Stimulated activated CD4-positive, alpha-beta T cell treated with anti-CD3 and anti-CD28 coated beads, Interleukin-1b, Interleukin-23, amount 100 ng/mL, for 48 hours (primary cell): Measurements from ENCODE around the gene GCC2.
A peak's percentile ranks its signal among the peaks of the same experiment; 100 is the strongest.
"Not testable (repeated sequence)": the region's sequence is repeated elsewhere in the genome, so short reads cannot be mapped to it uniquely, and the experiment has no call there.

Experiments used
- DNase-seq: peaks from one replicate; pipeline ENCODE4 v3.0.0-alpha.2; 2020

The GCC2 gene, protein sequence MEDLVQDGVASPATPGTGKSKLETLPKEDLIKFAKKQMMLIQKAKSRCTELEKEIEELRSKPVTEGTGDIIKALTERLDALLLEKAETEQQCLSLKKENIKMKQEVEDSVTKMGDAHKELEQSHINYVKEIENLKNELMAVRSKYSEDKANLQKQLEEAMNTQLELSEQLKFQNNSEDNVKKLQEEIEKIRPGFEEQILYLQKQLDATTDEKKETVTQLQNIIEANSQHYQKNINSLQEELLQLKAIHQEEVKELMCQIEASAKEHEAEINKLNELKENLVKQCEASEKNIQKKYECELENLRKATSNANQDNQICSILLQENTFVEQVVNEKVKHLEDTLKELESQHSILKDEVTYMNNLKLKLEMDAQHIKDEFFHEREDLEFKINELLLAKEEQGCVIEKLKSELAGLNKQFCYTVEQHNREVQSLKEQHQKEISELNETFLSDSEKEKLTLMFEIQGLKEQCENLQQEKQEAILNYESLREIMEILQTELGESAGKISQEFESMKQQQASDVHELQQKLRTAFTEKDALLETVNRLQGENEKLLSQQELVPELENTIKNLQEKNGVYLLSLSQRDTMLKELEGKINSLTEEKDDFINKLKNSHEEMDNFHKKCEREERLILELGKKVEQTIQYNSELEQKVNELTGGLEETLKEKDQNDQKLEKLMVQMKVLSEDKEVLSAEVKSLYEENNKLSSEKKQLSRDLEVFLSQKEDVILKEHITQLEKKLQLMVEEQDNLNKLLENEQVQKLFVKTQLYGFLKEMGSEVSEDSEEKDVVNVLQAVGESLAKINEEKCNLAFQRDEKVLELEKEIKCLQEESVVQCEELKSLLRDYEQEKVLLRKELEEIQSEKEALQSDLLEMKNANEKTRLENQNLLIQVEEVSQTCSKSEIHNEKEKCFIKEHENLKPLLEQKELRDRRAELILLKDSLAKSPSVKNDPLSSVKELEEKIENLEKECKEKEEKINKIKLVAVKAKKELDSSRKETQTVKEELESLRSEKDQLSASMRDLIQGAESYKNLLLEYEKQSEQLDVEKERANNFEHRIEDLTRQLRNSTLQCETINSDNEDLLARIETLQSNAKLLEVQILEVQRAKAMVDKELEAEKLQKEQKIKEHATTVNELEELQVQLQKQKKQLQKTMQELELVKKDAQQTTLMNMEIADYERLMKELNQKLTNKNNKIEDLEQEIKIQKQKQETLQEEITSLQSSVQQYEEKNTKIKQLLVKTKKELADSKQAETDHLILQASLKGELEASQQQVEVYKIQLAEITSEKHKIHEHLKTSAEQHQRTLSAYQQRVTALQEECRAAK (N-terminal part only)

DNA sequence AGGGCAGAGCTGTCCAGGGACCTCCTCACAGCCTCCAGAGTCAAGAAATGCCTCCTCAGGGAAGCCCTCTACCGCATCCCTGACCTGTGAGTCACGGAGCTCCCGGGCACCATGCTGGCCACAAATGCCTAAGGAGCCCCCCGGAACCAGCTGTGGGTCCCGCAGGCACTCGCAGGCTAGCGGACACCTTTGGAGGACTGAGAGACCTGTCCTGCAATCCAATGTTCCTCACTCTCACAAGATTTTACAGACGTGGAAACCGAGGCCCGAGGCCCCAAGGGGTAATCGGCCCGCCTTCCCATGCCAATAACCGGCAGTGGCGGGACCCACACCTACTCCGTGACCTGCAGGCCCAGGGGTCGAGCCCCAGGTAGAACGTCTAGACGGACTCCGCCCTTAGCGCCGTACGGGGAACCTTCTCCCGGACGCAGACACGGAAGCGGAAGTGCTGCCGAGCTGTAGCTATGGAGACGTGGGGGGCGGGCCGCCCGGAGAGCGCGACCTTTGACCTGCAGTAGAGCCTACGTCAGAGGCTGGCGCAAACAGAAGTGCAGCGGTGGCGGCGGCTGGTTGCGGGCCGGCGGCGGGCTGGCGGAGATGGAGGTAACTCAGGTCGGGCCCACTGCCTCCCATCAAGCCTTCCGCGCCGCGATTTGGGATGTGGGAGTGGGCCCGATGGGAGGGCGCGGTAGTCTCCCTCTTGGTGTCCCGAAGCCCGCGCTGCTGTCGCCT, at the start of gene GCC2:
GCC2 (plus strand) TSS at position 529 of the 732 bp plus-strand sequence; CDS start at position 598, 69 bp downstream.
- DNase-seq: peak; percentile 96

DNA sequence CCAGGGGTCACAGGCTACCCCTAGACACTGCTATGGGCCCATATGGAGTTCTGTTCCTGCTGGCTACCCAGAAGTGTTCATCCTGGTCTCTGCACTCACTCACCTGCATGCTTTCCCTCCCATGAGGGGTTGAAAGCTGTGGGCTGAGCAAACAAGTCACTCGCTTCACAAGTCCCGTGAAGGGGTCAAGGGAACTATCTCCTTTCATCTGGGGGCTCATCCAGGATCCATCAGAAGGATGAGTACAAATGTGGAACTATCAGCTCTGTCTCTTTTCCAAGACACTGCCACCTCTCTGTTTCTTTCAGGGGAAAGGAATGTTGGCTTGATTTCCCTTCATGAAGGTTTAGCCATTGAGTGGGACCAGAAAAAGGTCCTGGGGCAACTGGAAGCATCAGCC, 49.5 kb upstream of the GCC2 start:
- DNase-seq: no peak

DNA sequence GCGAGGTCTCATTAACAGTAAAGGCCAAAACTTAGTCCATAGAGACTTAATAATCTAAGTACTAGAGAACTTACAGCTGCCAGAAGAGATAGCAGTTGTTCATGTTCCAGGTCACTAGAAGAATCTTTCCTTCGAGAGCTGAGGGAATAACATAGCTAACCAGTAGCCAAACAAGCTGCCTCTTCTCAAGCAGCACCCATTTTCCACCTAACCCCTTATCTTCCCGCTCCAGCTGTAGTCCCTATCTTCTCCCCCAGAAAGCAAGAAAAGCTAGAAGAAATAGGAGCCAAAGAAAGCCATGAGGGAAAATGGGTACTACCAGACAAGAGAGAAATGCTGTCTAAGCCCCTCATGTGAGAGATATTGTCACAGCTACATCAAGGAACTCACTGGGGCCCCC, 47.2 kb upstream of the GCC2 start:
- DNase-seq: no peak

GRCh38 chr2:108403494-108403893, 45.5 kb upstream of the GCC2 start:
- no peak for DNase-seq

DNA sequence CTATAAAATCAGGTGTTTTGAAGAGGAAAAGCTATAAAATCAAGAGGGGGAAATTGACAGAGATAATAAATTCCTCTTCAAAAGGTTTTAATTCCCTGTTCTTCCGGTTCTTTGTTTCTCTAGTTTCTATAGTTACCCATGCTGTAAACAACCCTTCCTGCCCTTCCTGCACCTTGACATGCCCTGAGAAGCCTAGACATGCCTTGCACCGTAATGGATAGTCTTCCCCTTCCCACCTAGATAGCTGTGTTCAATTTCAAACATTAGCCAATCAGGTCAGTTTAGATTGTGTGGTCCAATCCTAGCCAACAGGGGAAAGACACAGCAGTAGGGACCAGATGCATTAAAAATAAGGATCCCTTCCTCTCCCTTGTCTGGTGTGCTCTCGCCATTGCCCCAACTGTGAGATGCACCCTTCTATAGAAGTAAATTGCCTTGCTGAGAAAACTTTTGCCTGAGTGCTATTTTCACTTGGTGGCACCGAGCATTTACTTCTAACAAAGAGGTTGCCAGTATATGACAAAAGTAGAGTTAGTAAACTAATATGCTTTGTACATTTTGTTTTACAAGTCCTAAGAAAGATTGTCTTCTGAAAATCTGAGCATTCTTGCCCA, 44.1 kb upstream of the GCC2 start:
- DNase-seq: no peak

- no peak for DNase-seq
Observed at GRCh38 chr2:108407864-108408729, 40.9 kb upstream of the GCC2 start.

- no peak for DNase-seq
Observed at GRCh38 chr2:108409768-108410167, 39.2 kb upstream of the GCC2 start.

- DNase-seq: no peak
Observed at GRCh38 chr2:108412995-108413710, 35.9 kb upstream of the GCC2 start.

GRCh38 chr2:108413711-108414095, 35.3 kb upstream of the GCC2 start:
- DNase-seq: no peak

DNA sequence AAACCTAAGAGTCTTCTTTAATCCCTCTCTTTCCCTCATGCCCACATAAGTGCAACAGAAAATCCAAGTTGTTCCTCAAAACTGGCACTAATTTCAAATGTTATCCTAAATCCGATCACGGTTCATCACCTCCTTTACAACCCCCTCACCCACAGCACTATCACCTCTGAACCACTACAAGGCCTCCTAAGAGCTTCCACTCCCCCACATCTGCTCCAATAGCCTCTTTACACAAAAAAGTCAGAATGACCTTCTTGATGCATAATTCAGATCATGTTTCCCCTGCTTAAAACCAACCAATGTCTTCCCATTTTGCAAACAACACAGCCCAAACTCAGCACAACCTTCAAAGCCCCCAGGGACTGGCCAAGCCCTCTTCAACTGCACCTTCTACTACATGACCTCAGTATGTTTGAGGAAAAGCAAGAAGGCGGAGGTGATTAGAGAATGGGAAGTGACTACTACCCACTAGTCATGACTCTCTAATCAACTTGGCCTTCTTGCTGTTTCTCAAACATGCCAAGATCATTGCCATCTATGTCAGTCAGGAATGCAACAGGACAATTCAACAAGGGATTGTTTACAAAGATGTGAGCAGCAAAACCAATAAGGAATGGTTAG, 34.6 kb upstream of the GCC2 start:
- DNase-seq: no peak

- DNase-seq: no peak
Observed at GRCh38 chr2:108414945-108415344, 34.1 kb upstream of the GCC2 start.

- DNase-seq: no peak
Observed at GRCh38 chr2:108417254-108417653, 31.8 kb upstream of the GCC2 start.

DNA sequence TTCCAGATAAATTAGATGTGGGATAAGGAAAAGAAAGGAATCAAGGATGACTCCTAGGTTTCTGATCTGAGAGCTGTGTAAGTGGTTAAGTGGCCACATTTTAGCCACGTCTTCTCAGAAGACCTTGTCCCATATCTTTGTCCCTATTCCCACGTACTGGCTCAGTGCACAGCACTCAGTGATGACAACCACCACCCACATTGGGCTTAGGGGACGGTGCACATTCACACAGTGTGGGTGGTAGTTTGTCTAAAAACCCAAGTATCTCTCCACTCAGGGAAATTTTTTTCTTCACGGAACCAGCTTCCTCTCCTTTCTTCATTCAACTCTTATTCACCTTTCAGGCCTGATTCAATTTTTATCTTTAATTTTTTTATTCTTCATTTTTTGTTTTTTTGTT, 30.6 kb upstream of the GCC2 start:
- DNase-seq: no peak

DNA sequence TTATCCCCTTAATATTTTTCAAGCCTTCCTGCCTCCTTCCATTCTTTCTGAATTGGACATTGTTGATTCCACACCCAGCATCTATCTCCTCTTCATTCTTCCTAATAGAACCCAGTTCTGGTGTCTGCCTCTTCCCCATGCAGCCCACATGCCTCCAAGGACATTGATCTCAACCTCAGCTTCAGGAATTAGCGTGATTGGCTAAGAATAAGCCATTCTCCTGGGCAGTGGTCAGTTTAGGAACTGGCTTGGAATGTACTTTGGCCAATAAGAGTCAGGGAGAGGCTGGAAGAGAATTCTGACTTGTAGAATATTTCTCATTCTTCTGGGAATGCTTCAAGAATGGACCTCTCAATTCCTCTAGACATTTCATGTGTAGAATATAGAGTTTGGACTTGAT, 25.9 kb upstream of the GCC2 start:
- no peak for DNase-seq

DNA sequence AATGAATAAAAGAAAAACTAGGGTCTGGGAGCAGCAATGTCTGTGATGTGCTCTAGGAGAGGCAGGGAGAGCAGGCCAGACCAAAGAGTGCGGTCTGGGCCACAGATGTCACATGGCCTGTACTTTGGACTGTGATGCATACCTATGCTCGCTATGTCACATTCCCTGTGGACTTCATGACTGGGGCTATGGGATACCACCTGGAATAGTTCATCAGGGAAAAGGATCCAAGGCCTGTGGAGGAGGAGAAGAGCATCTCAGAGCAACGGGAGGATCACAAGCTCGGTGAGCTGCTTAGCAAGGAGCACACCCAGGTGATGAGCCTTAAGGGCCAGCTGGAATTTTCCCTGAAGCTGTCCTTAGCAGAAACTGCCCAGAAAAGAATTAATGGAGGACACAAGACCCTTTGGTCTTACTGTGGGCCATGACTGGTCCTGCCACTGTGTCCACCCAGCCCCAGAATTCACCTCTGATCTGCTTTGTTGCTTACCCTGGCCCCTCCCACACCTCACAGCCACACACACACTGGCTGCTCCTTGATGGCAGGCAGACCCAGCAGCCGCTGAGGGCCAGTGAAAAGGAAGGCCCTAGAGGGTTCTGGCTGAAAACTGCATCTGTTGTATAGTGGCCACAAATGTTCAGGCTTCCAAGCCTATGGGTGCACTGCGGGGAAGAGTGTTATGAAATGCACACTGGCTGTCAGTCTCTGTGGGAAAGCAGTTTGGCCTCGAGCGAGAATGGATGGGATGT, 25.3 kb upstream of the GCC2 start:
- DNase-seq: no peak

DNA sequence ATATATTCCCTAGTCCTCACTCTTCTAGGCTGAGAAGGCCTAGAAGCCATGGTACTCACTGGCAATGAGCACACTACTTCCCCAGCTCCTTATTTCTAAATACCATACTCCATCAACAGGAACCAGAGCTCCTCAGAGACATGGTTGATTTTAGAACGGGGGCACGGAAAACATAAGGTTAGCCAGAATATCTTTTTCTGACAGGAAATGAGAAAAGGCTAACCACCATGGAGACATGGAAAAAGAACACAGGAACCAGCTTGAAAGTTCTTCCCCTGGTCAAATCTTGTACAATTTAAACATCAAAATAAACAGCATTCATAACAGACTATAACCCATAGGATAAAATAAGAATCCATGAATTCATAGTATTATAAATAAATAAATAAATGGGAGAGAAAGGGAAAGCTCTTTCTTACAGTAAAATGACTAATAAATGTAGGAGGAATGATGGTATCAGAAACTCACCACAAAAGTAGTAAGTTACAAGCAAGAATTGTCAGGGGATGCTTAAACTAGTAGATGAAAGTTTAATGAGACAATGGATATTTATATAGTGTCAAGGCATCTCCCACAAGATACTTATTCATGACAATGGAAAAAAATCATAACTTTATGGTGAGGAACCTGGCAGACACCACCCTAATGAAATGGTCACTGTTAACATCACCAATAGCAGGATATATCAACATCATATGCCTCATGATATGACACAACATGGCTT, 20.6 kb upstream of the GCC2 start:
- DNase-seq: no peak

DNA sequence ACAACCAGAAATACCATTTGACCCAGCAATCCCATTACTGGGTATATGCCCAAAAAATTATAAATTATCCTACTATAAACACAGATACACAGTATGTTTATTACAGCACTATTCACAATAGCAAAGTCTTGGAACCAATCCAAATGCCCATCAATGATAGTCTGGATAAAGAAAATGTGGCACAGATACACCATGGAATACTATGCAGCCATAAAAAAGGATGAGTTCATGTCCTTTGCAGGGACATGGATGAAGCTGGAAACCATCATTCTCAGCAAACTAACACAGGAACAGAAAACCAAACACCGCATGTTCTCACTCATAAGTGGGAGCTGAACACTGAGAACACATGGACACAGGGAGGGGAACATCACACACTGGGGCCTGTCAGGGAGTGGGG, 13.4 kb upstream of the GCC2 start:
- not testable (repeated sequence) for DNase-seq

GRCh38 chr2:108436976-108437375, 12.0 kb upstream of the GCC2 start:
- DNase-seq: no peak
